ENCODE results near the gene MOCS1. TPM values are rescaled to one million over a fixed set of nuclear protein-coding genes. Genes with fewer than 3 reads are reported as not detected.

Gene MOCS1
- total and polyA plus RNA-seq, 2 donors (not counting 1 experiment from before 2014, with no cell fraction given): 0.15 TPM; not detected in 1

DNA sequence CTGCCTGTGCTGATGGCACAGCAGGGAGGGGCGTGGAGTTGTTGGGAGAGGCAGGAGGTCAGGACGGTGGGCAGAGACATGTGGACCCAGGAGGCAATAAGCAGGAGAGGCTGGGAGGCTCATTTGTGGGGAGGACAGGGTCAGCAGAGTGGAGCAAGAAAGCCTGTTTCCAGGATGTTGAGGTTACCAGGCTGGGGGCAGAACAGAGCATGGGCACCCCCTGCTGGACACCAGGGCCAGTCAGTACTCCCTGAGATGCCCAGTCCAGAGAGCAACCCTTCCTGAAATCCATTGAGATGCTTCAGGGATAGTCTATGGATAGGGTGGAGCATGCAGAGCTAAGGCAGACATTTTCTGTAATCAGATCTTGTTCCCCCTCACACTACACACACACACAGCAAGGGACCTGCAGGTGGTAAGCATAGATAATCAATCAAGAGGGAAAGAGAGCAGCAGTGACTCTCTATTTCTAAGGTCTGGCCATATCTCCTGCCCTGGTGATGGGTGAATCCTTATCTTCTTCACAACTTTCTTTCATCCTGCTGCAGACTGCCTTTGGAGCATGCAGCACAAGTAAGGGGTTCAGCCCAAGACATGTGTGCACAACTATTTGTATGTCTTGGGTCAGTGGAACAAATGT, 41.7 kb downstream of the MOCS1 start:
- Histone ChIP-seq H3K79me2 (ENCODE audit: control insufficient read depth, insufficient read depth, low read length) (no peaks in the 10 kb centered on the region), H3K9me3 (ENCODE audit: control extremely low read depth in 1 of 3, control insufficient read depth in 2 of 3, insufficient read depth in 1 of 3, low read length in 2 of 3) (peaks cover 0 to 4% (median 0%) of the 10 kb centered on the region in 3 donors), H3K9ac (ENCODE audit: low read length) (no peak overlapping the region), H3K27me3 (replicated peaks in 1 of 4; ENCODE audit: control extremely low read depth in 1 of 4, control insufficient read depth in 3 of 4, insufficient read depth in 4 of 4, low read length in 3 of 4) (peaks cover 0 to 8% (median 0%) of the 10 kb centered on the region in 4 experiments), H2AFZ (ENCODE audit: insufficient read depth, low read depth, low read length, poor library complexity, severe bottlenecking) (no peak overlapping the region), H3K4me1 (ENCODE audit: control insufficient read depth in 2 of 2, insufficient read depth in 2 of 2, low read length in 2 of 2) (no peaks in the 10 kb centered on the region), H3K4me2 (replicated peaks; ENCODE audit: low read depth, low read length, poor library complexity, severe bottlenecking) (no peak overlapping the region), H3K36me3 (replicated peaks in 1 of 2; ENCODE audit: control extremely low read depth in 1 of 2, control insufficient read depth in 1 of 2, extremely low read depth in 1 of 2, insufficient read depth in 2 of 2, low read length in 1 of 2) (no peaks in the 10 kb centered on the region), H3K27ac (ENCODE audit: low read length in 2 of 2) (no peak overlapping the region), H4K20me1 (ENCODE audit: control insufficient read depth, insufficient read depth, low read length, poor library complexity, severe bottlenecking) (no peaks in the 10 kb centered on the region), H3K4me3 (ENCODE audit: control extremely low read depth in 1 of 5, extremely low read depth in 1 of 5, insufficient read depth in 1 of 5, low read depth in 2 of 5, low read length in 4 of 5) (no peak overlapping the region)
- peaks cover 21% of the 10 kb centered on the region for H3K27me3 Mint-ChIP-seq
- WGBS (ENCODE audit: insufficient coverage): 68% methylated on average over 2 of the region's 2 CpGs
- no peaks in the 10 kb centered on the region for H3K9me3 Mint-ChIP-seq (ENCODE audit: insufficient read depth)
- no peak overlapping the region for H3K4me3 Mint-ChIP-seq
- intact Hi-C loops (cut with micrococcal nuclease): loop anchor here (5.0 kb wide), 1 partner anchor 530 kb away; no protein-coding TSS in a partner anchor
- CTCF ChIA-PET: no interaction called here
- no peak for TF ChIP-seq EZH2 (IDR thresholded peaks at IDR 0.05; ENCODE audit: borderline replicate concordance, insufficient read depth, low read depth, low read length, poor library complexity, severe bottlenecking)
- TF ChIP-seq, protein P1, sequence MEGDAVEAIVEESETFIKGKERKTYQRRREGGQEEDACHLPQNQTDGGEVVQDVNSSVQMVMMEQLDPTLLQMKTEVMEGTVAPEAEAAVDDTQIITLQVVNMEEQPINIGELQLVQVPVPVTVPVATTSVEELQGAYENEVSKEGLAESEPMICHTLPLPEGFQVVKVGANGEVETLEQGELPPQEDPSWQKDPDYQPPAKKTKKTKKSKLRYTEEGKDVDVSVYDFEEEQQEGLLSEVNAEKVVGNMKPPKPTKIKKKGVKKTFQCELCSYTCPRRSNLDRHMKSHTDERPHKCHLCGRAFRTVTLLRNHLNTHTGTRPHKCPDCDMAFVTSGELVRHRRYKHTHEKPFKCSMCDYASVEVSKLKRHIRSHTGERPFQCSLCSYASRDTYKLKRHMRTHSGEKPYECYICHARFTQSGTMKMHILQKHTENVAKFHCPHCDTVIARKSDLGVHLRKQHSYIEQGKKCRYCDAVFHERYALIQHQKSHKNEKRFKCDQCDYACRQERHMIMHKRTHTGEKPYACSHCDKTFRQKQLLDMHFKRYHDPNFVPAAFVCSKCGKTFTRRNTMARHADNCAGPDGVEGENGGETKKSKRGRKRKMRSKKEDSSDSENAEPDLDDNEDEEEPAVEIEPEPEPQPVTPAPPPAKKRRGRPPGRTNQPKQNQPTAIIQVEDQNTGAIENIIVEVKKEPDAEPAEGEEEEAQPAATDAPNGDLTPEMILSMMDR (IDR thresholded peaks at IDR 0.05): no peak
- DNase-seq (no peak), ATAC-seq (ENCODE audit: low read depth) (peak; percentile 33)
- no peak overlapping the region for H3K27ac Mint-ChIP-seq
- H3K4me1 Mint-ChIP-seq: no peaks in the 10 kb centered on the region
- POLR2A ChIA-PET: no interaction called here

DNA sequence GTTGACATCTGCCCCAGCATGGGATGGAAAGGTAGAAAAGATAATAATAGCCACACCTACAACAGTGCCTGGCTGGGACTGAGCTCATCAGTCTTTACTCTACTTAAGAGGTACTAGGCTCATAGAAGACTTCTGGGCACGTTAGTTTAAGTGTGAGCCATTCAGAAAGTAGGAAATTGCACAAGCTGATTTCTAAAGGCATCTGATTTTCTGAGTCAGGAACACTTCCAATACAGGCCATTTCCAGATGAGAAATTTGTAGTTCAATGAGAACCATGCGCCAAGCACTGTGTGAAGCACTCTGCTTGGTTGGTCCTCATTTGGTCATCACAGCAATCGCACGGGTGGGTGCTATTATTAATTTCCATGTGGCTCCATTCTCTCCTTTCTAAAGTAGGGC, 42.3 kb downstream of the MOCS1 start:
- H3K9ac ChIP-seq (ENCODE audit: low read length): no peak overlapping the region
- intact Hi-C loops (cut with micrococcal nuclease): loop anchor here (5.0 kb wide), 1 partner anchor 530 kb away; no protein-coding TSS in a partner anchor
- no peaks in the 10 kb centered on the region for H3K9me3 Mint-ChIP-seq (ENCODE audit: insufficient read depth)
- no peak overlapping the region for H2AFZ ChIP-seq (ENCODE audit: insufficient read depth, low read depth, low read length, poor library complexity, severe bottlenecking)
- no peak overlapping the region for H3K4me3 ChIP-seq (ENCODE audit: control extremely low read depth in 1 of 5, extremely low read depth in 1 of 5, insufficient read depth in 1 of 5, low read depth in 2 of 5, low read length in 4 of 5)
- ATAC-seq (ENCODE audit: low read depth): no peak
- no peaks in the 10 kb centered on the region for H3K4me1 Mint-ChIP-seq
- CTCF ChIA-PET: no interaction called here
- 55% methylated on average over 2 of the region's 4 CpGs for WGBS (ENCODE audit: insufficient coverage)
- H3K79me2 ChIP-seq (ENCODE audit: control insufficient read depth, insufficient read depth, low read length): no peaks in the 10 kb centered on the region
- H3K9me3 ChIP-seq (ENCODE audit: control extremely low read depth in 1 of 3, control insufficient read depth in 2 of 3, insufficient read depth in 1 of 3, low read length in 2 of 3): peaks cover 0 to 4% (median 0%) of the 10 kb centered on the region in 3 donors
- no peak overlapping the region for H3K27ac ChIP-seq (ENCODE audit: low read length in 2 of 2)
- no peak overlapping the region for H3K4me2 ChIP-seq (replicated peaks; ENCODE audit: low read depth, low read length, poor library complexity, severe bottlenecking)
- POLR2A ChIA-PET: no interaction called here
- no peak overlapping the region for H3K4me3 Mint-ChIP-seq
- H3K27ac Mint-ChIP-seq: no peak overlapping the region
- no peak for TF ChIP-seq EZH2 (IDR thresholded peaks at IDR 0.05; ENCODE audit: borderline replicate concordance, insufficient read depth, low read depth, low read length, poor library complexity, severe bottlenecking)
- TF ChIP-seq, protein P1 (IDR thresholded peaks at IDR 0.05): no peak
- no peaks in the 10 kb centered on the region for H3K36me3 ChIP-seq (replicated peaks in 1 of 2; ENCODE audit: control extremely low read depth in 1 of 2, control insufficient read depth in 1 of 2, extremely low read depth in 1 of 2, insufficient read depth in 2 of 2, low read length in 1 of 2)
- peaks cover 18% of the 10 kb centered on the region for H3K27me3 Mint-ChIP-seq
- DNase-seq: no peak
- peaks cover 0 to 8% (median 0%) of the 10 kb centered on the region in 4 experiments for H3K27me3 ChIP-seq (replicated peaks in 1 of 4; ENCODE audit: control extremely low read depth in 1 of 4, control insufficient read depth in 3 of 4, insufficient read depth in 4 of 4, low read length in 3 of 4)
- no peaks in the 10 kb centered on the region for H4K20me1 ChIP-seq (ENCODE audit: control insufficient read depth, insufficient read depth, low read length, poor library complexity, severe bottlenecking)
- no peaks in the 10 kb centered on the region for H3K4me1 ChIP-seq (ENCODE audit: control insufficient read depth in 2 of 2, insufficient read depth in 2 of 2, low read length in 2 of 2)

Measured in B cell (primary cell).